ENCODE data around the gene TMPO.
"Not testable (repeated sequence)": the region's sequence is repeated elsewhere in the genome, so short reads cannot be mapped to it uniquely, and the experiment has no call there.

TMPO gene

DNA sequence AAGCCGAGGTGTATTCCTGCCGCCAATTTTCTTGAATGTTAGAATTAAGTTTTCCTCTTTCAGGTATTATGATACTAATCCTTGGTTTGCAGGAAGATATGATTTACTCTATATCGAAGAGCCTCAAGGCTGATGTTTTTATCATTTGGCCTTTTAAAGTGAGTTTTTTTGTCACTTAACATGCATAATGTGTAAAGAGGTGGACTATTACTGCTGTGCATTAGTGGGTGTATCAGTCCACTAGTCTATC, 11.1 kb upstream of the TMPO start:
- Histone ChIP-seq H3K27me3 (ENCODE audit: control insufficient read depth, insufficient read depth, low read length, poor library complexity, severe bottlenecking) (no peaks in the 10 kb centered on the region), H3K9me3 (ENCODE audit: control insufficient read depth, low read length) (no peaks in the 10 kb centered on the region), H3K36me3 (ENCODE audit: control insufficient read depth, insufficient read depth, low read length) (no peaks in the 10 kb centered on the region), H3K4me3 (ENCODE audit: insufficient read depth, low read depth, low read length) (peak overlapping the region; percentile 78), H3K4me1 (ENCODE audit: control insufficient read depth, insufficient read depth, low read length) (no peaks in the 10 kb centered on the region), H3K27ac (ENCODE audit: insufficient read depth, low read depth, low read length, poor library complexity, severe bottlenecking) (no peak overlapping the region)
- WGBS, 2 experiments: 40 to 82% methylated on average over 1 to 3 of the region's 3 CpGs

DNA sequence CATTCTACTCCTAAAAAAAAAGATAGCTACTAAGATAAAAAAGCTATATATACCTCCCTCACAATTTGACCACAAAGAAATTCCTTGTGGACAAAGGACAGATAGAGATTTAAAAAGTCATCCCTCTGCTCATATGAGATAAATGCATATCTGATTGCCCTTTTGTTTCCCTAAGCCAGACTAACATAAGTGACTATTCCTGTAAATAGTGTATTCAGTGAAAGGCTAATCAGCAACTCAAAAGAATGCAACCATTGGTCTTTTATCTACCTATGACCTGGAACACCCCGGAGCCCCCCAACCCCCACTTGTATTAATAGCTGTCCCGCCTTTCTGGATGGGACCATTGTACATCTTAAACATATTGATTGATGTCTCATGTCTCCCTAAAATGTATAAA, 6.3 kb upstream of the TMPO start:
- 36 to 37% methylated on average over 2 of the region's 2 CpGs for WGBS, 2 experiments
- Histone ChIP-seq H3K4me3 (ENCODE audit: insufficient read depth, low read depth, low read length) (no peak overlapping the region), H3K9me3 (ENCODE audit: control insufficient read depth, low read length) (no peaks in the 10 kb centered on the region), H3K27ac (ENCODE audit: insufficient read depth, low read depth, low read length, poor library complexity, severe bottlenecking) (no peak overlapping the region), H3K36me3 (ENCODE audit: control insufficient read depth, insufficient read depth, low read length) (no peaks in the 10 kb centered on the region), H3K27me3 (ENCODE audit: control insufficient read depth, insufficient read depth, low read length, poor library complexity, severe bottlenecking) (no peaks in the 10 kb centered on the region), H3K4me1 (ENCODE audit: control insufficient read depth, insufficient read depth, low read length) (peaks cover 8% of the 10 kb centered on the region)

DNA sequence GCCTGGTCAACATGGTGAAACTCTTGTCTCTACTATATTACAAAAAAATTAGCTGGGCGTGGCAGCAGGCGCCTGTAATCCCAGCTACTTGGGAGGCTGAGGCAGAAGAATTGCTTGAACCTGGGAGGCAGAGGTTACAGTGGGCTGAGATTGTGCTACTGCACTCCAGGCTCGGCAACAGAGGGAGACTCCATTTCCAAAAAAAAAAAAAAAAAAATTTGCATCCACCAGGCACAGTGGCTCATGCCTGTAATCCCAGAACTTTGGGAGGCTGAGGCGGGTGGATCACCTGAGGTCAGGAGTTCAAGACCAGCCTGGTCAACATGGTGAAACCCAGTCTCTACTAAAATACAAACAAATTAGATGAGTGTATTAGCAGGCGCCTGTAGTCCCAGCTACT, 3.6 kb upstream of the TMPO start:
- 91 to 99% methylated on average over 5 of the region's 5 CpGs for WGBS, 2 experiments
- not testable (repeated sequence) for H3K4me1 ChIP-seq (ENCODE audit: control insufficient read depth, insufficient read depth, low read length); H3K4me3 ChIP-seq (ENCODE audit: insufficient read depth, low read depth, low read length); H3K36me3 ChIP-seq (ENCODE audit: control insufficient read depth, insufficient read depth, low read length); H3K27me3 ChIP-seq (ENCODE audit: control insufficient read depth, insufficient read depth, low read length, poor library complexity, severe bottlenecking); H3K27ac ChIP-seq (ENCODE audit: insufficient read depth, low read depth, low read length, poor library complexity, severe bottlenecking); H3K9me3 ChIP-seq (ENCODE audit: control insufficient read depth, low read length)

DNA sequence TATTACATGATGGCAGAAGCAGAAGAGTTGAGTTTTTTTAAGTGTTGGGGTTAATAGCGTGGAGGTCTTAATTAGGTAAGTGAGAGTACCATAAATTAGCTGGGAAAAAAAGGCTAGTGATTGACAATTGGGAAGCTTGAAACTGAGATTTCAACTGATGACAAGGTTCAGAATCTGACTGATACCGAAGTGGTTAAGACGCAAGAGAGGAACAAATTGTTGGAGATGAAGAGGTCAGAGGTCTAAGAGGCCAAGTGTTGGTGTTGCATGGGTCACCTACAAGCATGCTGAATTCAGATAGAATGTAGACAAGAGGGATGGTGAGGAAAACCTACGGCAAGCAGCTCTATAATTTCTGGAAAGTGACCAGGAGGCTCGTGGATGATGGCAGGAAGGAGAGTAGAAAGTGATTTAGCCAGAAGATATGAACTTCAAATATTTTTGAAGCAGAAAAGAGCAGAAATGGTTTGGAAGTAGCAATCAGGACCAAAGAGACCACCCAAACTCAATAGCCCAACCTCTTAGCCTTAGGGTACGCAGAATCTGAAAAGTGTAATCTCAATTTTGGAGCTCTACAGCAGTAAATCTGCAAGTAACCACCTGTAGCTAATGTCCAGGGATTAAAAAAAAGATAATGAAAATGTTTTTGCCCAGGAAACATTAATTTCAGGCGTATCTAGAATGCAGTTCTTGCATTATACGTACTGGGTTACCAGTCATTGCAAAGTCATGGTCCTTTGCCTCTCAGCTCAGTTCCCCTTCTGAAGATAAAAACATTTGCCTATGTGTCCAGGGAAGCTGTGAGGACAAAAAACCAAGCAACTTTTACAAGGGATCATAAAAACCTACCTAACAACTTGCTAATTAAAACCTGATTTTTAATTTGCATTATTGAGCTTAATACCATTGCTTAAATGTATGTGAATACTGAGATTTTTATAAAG, 1.7 kb upstream of the TMPO start:
- WGBS, 2 experiments: 88 to 90% methylated on average over 8 of the region's 8 CpGs
- no peaks in the 10 kb centered on the region for H3K36me3 ChIP-seq (ENCODE audit: control insufficient read depth, insufficient read depth, low read length)

DNA sequence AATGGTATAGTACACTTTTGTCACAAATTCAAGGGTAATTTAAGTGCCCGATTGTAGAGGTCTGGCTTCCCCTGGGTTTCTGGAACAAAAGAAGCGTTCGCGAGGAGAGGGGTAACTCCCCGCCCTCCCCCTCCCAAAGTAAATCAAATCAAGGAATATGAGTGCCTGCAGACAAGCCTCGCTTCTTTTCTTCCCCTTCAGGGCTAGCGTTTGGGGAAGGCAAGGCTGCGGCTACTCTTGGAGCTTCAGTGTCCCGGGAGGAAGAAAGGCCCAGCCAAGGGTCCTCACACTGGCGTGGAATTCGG, 456 bp upstream of the TMPO start:
- Histone ChIP-seq H3K36me3 (ENCODE audit: control insufficient read depth, insufficient read depth, low read length) (no peaks in the 10 kb centered on the region), H3K4me1 (ENCODE audit: control insufficient read depth, insufficient read depth, low read length) (peaks cover 13% of the 10 kb centered on the region), H3K9me3 (ENCODE audit: control insufficient read depth, low read length) (no peaks in the 10 kb centered on the region), H3K4me3 (ENCODE audit: insufficient read depth, low read depth, low read length) (peak overlapping the region; percentile 86), H3K27me3 (ENCODE audit: control insufficient read depth, insufficient read depth, low read length, poor library complexity, severe bottlenecking) (no peaks in the 10 kb centered on the region), H3K27ac (ENCODE audit: insufficient read depth, low read depth, low read length, poor library complexity, severe bottlenecking) (peak overlapping the region; percentile 98)
- 1% methylated on average over 11 of the region's 11 CpGs for WGBS, 2 experiments

More for the DNA sequence above, 1.7 kb upstream of the TMPO start:
- no peak overlapping the region for H3K27ac ChIP-seq (ENCODE audit: insufficient read depth, low read depth, low read length, poor library complexity, severe bottlenecking)
- no peaks in the 10 kb centered on the region for H3K27me3 ChIP-seq (ENCODE audit: control insufficient read depth, insufficient read depth, low read length, poor library complexity, severe bottlenecking)
- H3K4me1 ChIP-seq (ENCODE audit: control insufficient read depth, insufficient read depth, low read length): peaks cover 8% of the 10 kb centered on the region
- peak overlapping the region; percentile 86 for H3K4me3 ChIP-seq (ENCODE audit: insufficient read depth, low read depth, low read length)
- no peaks in the 10 kb centered on the region for H3K9me3 ChIP-seq (ENCODE audit: control insufficient read depth, low read length)

DNA sequence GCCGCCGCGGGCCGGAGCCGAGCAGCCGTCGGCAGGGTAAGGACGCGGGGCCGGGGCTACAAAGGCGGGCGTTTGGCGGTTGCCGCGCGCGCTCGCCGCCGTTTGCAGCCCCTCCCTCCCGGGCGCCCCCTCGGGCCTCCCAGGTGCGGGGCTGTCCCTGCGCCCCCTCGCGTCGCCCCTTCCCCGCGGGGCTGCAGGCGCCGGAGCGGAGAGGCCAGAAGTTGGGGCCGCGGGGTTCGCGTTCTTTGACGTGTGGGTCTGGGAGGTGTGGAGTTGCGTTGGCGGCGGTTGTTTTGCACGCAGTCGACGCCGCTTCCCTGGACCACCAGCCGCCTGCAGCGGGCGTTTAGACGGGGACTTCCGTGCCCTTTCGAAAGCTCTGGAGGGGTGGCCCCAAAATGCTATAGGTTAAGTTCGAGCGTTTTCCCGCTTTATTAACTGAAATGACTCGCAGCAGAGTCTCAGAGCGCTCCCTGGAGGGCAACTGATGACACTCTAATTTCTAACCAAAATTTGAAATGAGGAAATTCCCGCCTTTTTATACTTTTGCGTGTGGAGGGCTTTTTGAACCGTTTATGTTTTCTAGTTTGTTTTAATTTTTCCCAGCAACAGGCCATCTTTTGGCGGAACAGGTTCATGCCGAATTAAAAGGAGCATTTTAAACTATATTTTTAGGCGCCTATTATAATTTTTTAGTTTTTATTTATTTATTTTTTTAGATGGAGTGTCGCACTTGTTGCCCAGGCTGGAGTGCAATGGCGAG, 902 bp downstream of the TMPO start:
- H3K27me3 ChIP-seq (ENCODE audit: control insufficient read depth, insufficient read depth, low read length, poor library complexity, severe bottlenecking): no peaks in the 10 kb centered on the region
- H3K9me3 ChIP-seq (ENCODE audit: control insufficient read depth, low read length): no peaks in the 10 kb centered on the region
- H3K4me1 ChIP-seq (ENCODE audit: control insufficient read depth, insufficient read depth, low read length): peaks cover 13% of the 10 kb centered on the region
- 0 to 1% methylated on average over 61 to 63 of the region's 64 CpGs for WGBS, 2 experiments
- peak overlapping the region; percentile 98 for H3K27ac ChIP-seq (ENCODE audit: insufficient read depth, low read depth, low read length, poor library complexity, severe bottlenecking)
- H3K36me3 ChIP-seq (ENCODE audit: control insufficient read depth, insufficient read depth, low read length): no peaks in the 10 kb centered on the region
- H3K4me3 ChIP-seq (ENCODE audit: insufficient read depth, low read depth, low read length): peak overlapping the region; percentile 86

DNA sequence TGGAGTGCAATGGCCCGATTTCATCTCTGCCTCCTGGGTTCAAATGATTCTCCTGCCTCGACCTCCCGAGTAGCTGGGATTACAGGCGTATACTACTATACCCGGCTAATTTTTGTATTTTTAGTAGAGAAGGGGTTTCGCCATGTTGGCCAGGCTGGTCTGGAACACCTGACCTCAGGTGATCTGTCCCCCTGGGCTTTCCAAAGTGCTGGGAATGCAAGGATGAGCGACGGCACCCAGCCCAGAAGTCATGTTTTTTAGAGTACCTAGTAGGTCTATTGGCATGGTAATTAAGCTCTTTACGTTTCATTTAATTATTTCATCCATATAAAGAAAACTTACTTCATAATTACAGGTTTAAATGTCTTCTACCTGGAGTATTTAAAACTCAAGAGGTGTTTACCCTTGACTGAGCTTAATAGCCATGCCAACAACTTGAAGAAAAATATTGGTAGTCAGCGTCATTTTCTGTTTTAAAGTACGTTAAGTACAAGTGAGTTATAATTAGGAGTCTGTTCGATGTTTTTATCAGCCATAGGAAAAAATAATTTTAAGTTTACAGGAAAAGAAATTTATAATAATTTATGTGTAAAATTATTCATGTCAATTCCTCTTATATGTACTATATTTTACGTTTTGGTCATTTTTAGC, 4.0 kb downstream of the TMPO start:
- WGBS, 2 experiments: 89 to 91% methylated on average over 10 of the region's 13 CpGs
- Histone ChIP-seq H3K4me3 (ENCODE audit: insufficient read depth, low read depth, low read length) (peak overlapping the region; percentile 5), H3K4me1 (ENCODE audit: control insufficient read depth, insufficient read depth, low read length) (peaks cover 5% of the 10 kb centered on the region), H3K36me3 (ENCODE audit: control insufficient read depth, insufficient read depth, low read length) (no peaks in the 10 kb centered on the region), H3K27me3 (ENCODE audit: control insufficient read depth, insufficient read depth, low read length, poor library complexity, severe bottlenecking) (no peaks in the 10 kb centered on the region), H3K27ac (ENCODE audit: insufficient read depth, low read depth, low read length, poor library complexity, severe bottlenecking) (no peak overlapping the region), H3K9me3 (ENCODE audit: control insufficient read depth, low read length) (no peaks in the 10 kb centered on the region)

DNA sequence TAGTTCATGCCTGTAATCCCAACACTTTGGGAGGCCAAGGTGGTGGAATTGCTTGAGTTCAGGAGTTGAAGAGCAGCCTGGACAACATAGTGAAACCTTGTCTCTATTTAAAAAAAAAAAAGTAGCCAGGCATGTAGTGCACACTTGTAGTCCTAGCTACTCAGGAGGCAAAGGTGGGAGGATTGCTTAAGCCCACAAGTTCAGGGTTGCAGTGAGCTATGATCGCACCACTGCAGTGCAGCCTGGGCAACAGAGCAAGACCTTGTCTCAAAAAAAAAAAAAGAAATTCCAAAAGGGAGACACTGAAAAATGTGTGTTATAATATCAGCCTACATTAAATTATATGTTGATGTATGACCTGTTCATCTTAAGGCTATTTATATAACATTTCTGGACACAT, 14.7 kb downstream of the TMPO start:
- no peaks in the 10 kb centered on the region for H3K9me3 ChIP-seq (ENCODE audit: control insufficient read depth, low read length)
- H3K27ac ChIP-seq (ENCODE audit: insufficient read depth, low read depth, low read length, poor library complexity, severe bottlenecking): no peak overlapping the region
- 93 to 100% methylated on average over 1 of the region's 1 CpG for WGBS, 2 experiments
- peaks cover 51% of the 10 kb centered on the region for H3K36me3 ChIP-seq (ENCODE audit: control insufficient read depth, insufficient read depth, low read length)
- H3K27me3 ChIP-seq (ENCODE audit: control insufficient read depth, insufficient read depth, low read length, poor library complexity, severe bottlenecking): no peaks in the 10 kb centered on the region
- no peak overlapping the region for H3K4me3 ChIP-seq (ENCODE audit: insufficient read depth, low read depth, low read length)
- no peaks in the 10 kb centered on the region for H3K4me1 ChIP-seq (ENCODE audit: control insufficient read depth, insufficient read depth, low read length)

DNA sequence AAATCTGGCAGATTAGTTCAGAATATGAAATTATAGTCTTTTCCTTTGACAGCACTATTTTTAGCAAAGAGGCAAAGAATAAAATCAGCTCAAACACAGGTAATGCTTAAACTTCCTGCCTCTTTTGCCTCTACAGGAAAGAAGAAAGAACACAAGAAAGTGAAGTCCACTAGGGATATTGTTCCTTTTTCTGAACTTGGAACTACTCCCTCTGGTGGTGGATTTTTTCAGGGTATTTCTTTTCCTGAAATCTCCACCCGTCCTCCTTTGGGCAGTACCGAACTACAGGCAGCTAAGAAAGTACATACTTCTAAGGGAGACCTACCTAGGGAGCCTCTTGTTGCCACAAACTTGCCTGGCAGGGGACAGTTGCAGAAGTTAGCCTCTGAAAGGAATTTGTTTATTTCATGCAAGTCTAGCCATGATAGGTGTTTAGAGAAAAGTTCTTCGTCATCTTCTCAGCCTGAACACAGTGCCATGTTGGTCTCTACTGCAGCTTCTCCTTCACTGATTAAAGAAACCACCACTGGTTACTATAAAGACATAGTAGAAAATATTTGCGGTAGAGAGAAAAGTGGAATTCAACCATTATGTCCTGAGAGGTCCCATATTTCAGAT, 17.4 kb downstream of the TMPO start:
- H3K4me1 ChIP-seq (ENCODE audit: control insufficient read depth, insufficient read depth, low read length): no peaks in the 10 kb centered on the region
- 87 to 92% methylated on average over 4 of the region's 4 CpGs for WGBS, 2 experiments
- H3K27me3 ChIP-seq (ENCODE audit: control insufficient read depth, insufficient read depth, low read length, poor library complexity, severe bottlenecking): no peaks in the 10 kb centered on the region
- no peak overlapping the region for H3K4me3 ChIP-seq (ENCODE audit: insufficient read depth, low read depth, low read length)
- H3K27ac ChIP-seq (ENCODE audit: insufficient read depth, low read depth, low read length, poor library complexity, severe bottlenecking): no peak overlapping the region
- H3K9me3 ChIP-seq (ENCODE audit: control insufficient read depth, low read length): no peaks in the 10 kb centered on the region
- H3K36me3 ChIP-seq (ENCODE audit: control insufficient read depth, insufficient read depth, low read length): peaks cover 35% of the 10 kb centered on the region

DNA sequence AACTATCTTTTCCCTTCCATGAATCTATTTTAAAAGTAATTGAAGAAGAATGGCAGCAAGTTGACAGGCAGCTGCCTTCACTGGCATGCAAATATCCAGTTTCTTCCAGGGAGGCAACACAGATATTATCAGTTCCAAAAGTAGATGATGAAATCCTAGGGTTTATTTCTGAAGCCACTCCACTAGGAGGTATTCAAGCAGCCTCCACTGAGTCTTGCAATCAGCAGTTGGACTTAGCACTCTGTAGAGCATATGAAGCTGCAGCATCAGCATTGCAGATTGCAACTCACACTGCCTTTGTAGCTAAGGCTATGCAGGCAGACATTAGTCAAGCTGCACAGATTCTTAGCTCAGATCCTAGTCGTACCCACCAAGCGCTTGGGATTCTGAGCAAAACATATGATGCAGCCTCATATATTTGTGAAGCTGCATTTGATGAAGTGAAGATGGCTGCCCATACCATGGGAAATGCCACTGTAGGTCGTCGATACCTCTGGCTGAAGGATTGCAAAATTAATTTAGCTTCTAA, 18.4 kb downstream of the TMPO start:
- no peak overlapping the region for H3K4me3 ChIP-seq (ENCODE audit: insufficient read depth, low read depth, low read length)
- 97 to 98% methylated on average over 4 of the region's 4 CpGs for WGBS, 2 experiments
- no peaks in the 10 kb centered on the region for H3K9me3 ChIP-seq (ENCODE audit: control insufficient read depth, low read length)
- H3K27me3 ChIP-seq (ENCODE audit: control insufficient read depth, insufficient read depth, low read length, poor library complexity, severe bottlenecking): no peaks in the 10 kb centered on the region
- H3K4me1 ChIP-seq (ENCODE audit: control insufficient read depth, insufficient read depth, low read length): no peaks in the 10 kb centered on the region
- H3K36me3 ChIP-seq (ENCODE audit: control insufficient read depth, insufficient read depth, low read length): peaks cover 43% of the 10 kb centered on the region
- no peak overlapping the region for H3K27ac ChIP-seq (ENCODE audit: insufficient read depth, low read depth, low read length, poor library complexity, severe bottlenecking)

All from ectodermal cell (in vitro differentiated cells).